Measurements from ENCODE around the gene SORBS2. TPM values are rescaled to one million over a fixed set of nuclear protein-coding genes. Genes with fewer than 3 reads are reported as not detected.

SORBS2 gene
- total RNA-seq, 2 donors from 2014 or later: 7.0 to 13.8 TPM

DNA sequence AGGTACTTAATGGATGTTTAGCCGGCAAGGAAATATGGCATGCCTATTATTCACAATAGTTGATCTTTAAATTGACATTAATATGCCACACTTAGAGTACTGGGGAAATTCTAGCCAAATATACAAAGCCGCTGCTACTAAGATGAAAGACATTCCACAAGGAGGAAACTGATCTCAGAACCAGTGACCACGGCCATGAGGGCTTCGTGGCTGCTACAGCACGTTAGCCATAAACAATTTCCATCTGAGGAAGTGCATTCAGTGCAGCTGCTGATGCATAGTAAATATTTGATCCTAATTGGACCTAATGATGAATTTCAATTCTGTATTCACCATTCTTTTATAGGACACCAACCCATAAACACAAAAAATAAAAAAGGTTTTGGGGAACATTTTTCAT lies 59.1 kb downstream of the SORBS2 start:
- Mint-ChIP-seq H3K27ac (no peak overlapping the region), H3K27me3 (ENCODE audit: insufficient read depth) (peaks cover 5% of the 10 kb centered on the region), H3K9me3 (no peaks in the 10 kb centered on the region), H3K36me3 (ENCODE audit: low read depth) (no peaks in the 10 kb centered on the region), H3K4me3 (no peak overlapping the region), H3K4me1 (peaks cover 11% of the 10 kb centered on the region)
- TF ChIP-seq CTCF (conservative IDR thresholded peaks at IDR 0.05): no peak
- Histone ChIP-seq H3K9me3 (ENCODE audit: control insufficient read depth, low read length) (no peaks in the 10 kb centered on the region), H3K4me3 (ENCODE audit: low read length) (no peak overlapping the region), H3K9ac (ENCODE audit: extremely low read depth, low read length, poor library complexity, severe bottlenecking) (no peak overlapping the region), H3K27ac (ENCODE audit: low read depth, low read length) (no peak overlapping the region), H3K27me3 (ENCODE audit: control insufficient read depth, insufficient read depth, low read length, poor library complexity, severe bottlenecking) (no peaks in the 10 kb centered on the region), H3K4me1 (ENCODE audit: control insufficient read depth, insufficient read depth, low read length) (peaks cover 11% of the 10 kb centered on the region), H3K36me3 (ENCODE audit: control insufficient read depth, insufficient read depth, low read length) (no peaks in the 10 kb centered on the region)
- WGBS, 2 experiments (ENCODE audit: insufficient coverage in 1 of 2, insufficient read length in 1 of 2): 89 to 95% methylated on average over 4 to 5 of the region's 5 CpGs
- DNase-seq: no peak

GRCh38 chr4:185749858-185750257 lies 62.1 kb downstream of the SORBS2 start:
- H3K9ac ChIP-seq (ENCODE audit: extremely low read depth, low read length, poor library complexity, severe bottlenecking): no peak overlapping the region
- TF ChIP-seq CTCF (conservative IDR thresholded peaks at IDR 0.05): no peak
- Mint-ChIP-seq H3K9me3 (no peaks in the 10 kb centered on the region), H3K4me3 (no peak overlapping the region), H3K36me3 (ENCODE audit: low read depth) (no peaks in the 10 kb centered on the region), H3K27me3 (ENCODE audit: insufficient read depth) (peaks cover 7% of the 10 kb centered on the region), H3K27ac (no peak overlapping the region), H3K4me1 (peaks cover 3% of the 10 kb centered on the region)
- DNase-seq: no peak
- 93 to 96% methylated on average over 4 to 5 of the region's 5 CpGs for WGBS, 2 experiments (ENCODE audit: insufficient coverage in 1 of 2, insufficient read length in 1 of 2)
- peaks cover under 1% of the 10 kb centered on the region for H3K4me1 ChIP-seq (ENCODE audit: control insufficient read depth, insufficient read depth, low read length)
- H3K36me3 ChIP-seq (ENCODE audit: control insufficient read depth, insufficient read depth, low read length): no peaks in the 10 kb centered on the region
- H3K9me3 ChIP-seq (ENCODE audit: control insufficient read depth, low read length): no peaks in the 10 kb centered on the region
- H3K27me3 ChIP-seq (ENCODE audit: control insufficient read depth, insufficient read depth, low read length, poor library complexity, severe bottlenecking): no peaks in the 10 kb centered on the region
- no peak overlapping the region for H3K27ac ChIP-seq (ENCODE audit: low read depth, low read length)
- H3K4me3 ChIP-seq (ENCODE audit: low read length): no peak overlapping the region

GRCh38 chr4:185748901-185749390 lies 63.0 kb downstream of the SORBS2 start:
- Mint-ChIP-seq H3K9me3 (no peaks in the 10 kb centered on the region), H3K4me1 (no peaks in the 10 kb centered on the region), H3K27ac (no peak overlapping the region), H3K36me3 (ENCODE audit: low read depth) (no peaks in the 10 kb centered on the region), H3K27me3 (ENCODE audit: insufficient read depth) (peaks cover 9% of the 10 kb centered on the region), H3K4me3 (no peak overlapping the region)
- H3K36me3 ChIP-seq (ENCODE audit: control insufficient read depth, insufficient read depth, low read length): no peaks in the 10 kb centered on the region
- no peak for DNase-seq
- H3K27me3 ChIP-seq (ENCODE audit: control insufficient read depth, insufficient read depth, low read length, poor library complexity, severe bottlenecking): no peaks in the 10 kb centered on the region
- H3K9ac ChIP-seq (ENCODE audit: extremely low read depth, low read length, poor library complexity, severe bottlenecking): no peak overlapping the region
- 91 to 95% methylated on average over 2 to 3 of the region's 3 CpGs for WGBS, 2 experiments (ENCODE audit: insufficient coverage in 1 of 2, insufficient read length in 1 of 2)
- no peak for TF ChIP-seq CTCF (conservative IDR thresholded peaks at IDR 0.05)
- no peak overlapping the region for H3K27ac ChIP-seq (ENCODE audit: low read depth, low read length)
- no peak overlapping the region for H3K4me3 ChIP-seq (ENCODE audit: low read length)
- H3K9me3 ChIP-seq (ENCODE audit: control insufficient read depth, low read length): no peaks in the 10 kb centered on the region
- no peaks in the 10 kb centered on the region for H3K4me1 ChIP-seq (ENCODE audit: control insufficient read depth, insufficient read depth, low read length)

Measured in endodermal cell (in vitro differentiated cells).